Stimulated activated CD4-positive, alpha-beta T cell treated with anti-CD3 and anti-CD28 coated beads, Interleukin-1b, Interleukin-23, amount 100 ng/mL, for 1 hour (primary cell): ENCODE results near the gene GIMAP1.
"Not testable (repeated sequence)": the region's sequence is repeated elsewhere in the genome, so short reads cannot be mapped to it uniquely, and the experiment has no call there.

Experiments used
- DNase-seq, 2 donors: peaks; one replicate each; pipeline ENCODE4 v3.0.0-alpha.2; 2020; ENCODE audit warnings: low read depth in 2 of 2

The GIMAP1 gene

GRCh38 chr7:150716368-150716767 lies at the start of gene GIMAP1:
Gene GIMAP1, plus strand, starts transcription at chr7:150716613. Its CDS starts 2,435 bp downstream, at chr7:150719048.
- peak in 1 of 2 donors; percentile 47 for DNase-seq

GRCh38 chr7:150668472-150668911 lies 47.9 kb upstream of the GIMAP1 start:
- DNase-seq: peak in 1 of 2 donors; percentile 37

GRCh38 chr7:150668977-150669376 lies 47.4 kb upstream of the GIMAP1 start:
- DNase-seq: no peak

GRCh38 chr7:150671798-150672585 lies 44.4 kb upstream of the GIMAP1 start:
- DNase-seq: not testable (repeated sequence)

GRCh38 chr7:150675714-150676113 lies 40.7 kb upstream of the GIMAP1 start:
- no peak for DNase-seq

GRCh38 chr7:150676276-150676675 lies 40.1 kb upstream of the GIMAP1 start:
- not testable (repeated sequence) for DNase-seq

GRCh38 chr7:150676854-150677253 lies 39.6 kb upstream of the GIMAP1 start:
- DNase-seq: not testable (repeated sequence)

GRCh38 chr7:150678601-150679000 lies 37.8 kb upstream of the GIMAP1 start:
- not testable (repeated sequence) for DNase-seq

GRCh38 chr7:150680364-150680763 lies 36.0 kb upstream of the GIMAP1 start:
- not testable (repeated sequence) for DNase-seq

- DNase-seq: no peak
These were observed 31.0 kb upstream of the GIMAP1 start, which contains the start of gene GIMAP2 for GRCh38 chr7:150685219-150686029. Gene GIMAP2, plus strand, starts transcription at chr7:150685706. Its CDS starts 1,354 bp downstream, at chr7:150687060.

- no peak for DNase-seq
These were observed 30.3 kb upstream of the GIMAP1 start for GRCh38 chr7:150686030-150686631.

- no peak for DNase-seq
These were observed 27.8 kb upstream of the GIMAP1 start for GRCh38 chr7:150688630-150689029.

- no peak for DNase-seq
These were observed 20.8 kb upstream of the GIMAP1 start for GRCh38 chr7:150695654-150696053.

GRCh38 chr7:150703209-150703608 lies 13.2 kb upstream of the GIMAP1 start:
- DNase-seq: no peak

GRCh38 chr7:150715293-150715692 lies 1.1 kb upstream of the GIMAP1 start:
- DNase-seq: no peak

- DNase-seq: no peak
These were observed 675 bp upstream of the GIMAP1 start for GRCh38 chr7:150715738-150716137.

- no peak for DNase-seq
These were observed 526 bp downstream of the GIMAP1 start for GRCh38 chr7:150716939-150717338.

- DNase-seq: no peak
These were observed 1.5 kb downstream of the GIMAP1 start for GRCh38 chr7:150717814-150718420.

GRCh38 chr7:150719436-150719835 lies 3.0 kb downstream of the GIMAP1 start:
- DNase-seq: no peak

- DNase-seq: no peak
These were observed 3.8 kb downstream of the GIMAP1 start for GRCh38 chr7:150719960-150720891.

- no peak for DNase-seq
These were observed 5.6 kb downstream of the GIMAP1 start for GRCh38 chr7:150721970-150722373.
